Ishikawa (cell line): ENCODE measurements around the gene CPT1C.

Experiments
- CEBPB ChIP-seq: IDR thresholded peaks from 2 replicates; pipeline ENCODE4 v1.6.1; 2012
- CREB1 ChIP-seq: IDR thresholded peaks from 2 replicates; pipeline ENCODE4 v1.6.1; 2012; ENCODE audit warnings: low read depth
- EGR1 ChIP-seq: IDR thresholded peaks from 2 replicates; pipeline ENCODE4 v1.6.1; 2012
- EP300 ChIP-seq: IDR thresholded peaks from 2 replicates; pipeline ENCODE4 v1.6.1; 2012; ENCODE audit warnings: borderline replicate concordance
- FOXM1 ChIP-seq: IDR thresholded peaks from 2 replicates; pipeline ENCODE4 v1.6.1; 2012; ENCODE audit warnings: low read depth, borderline replicate concordance
- MAX ChIP-seq: IDR thresholded peaks from 2 replicates; pipeline ENCODE4 v1.6.1; 2012
- NFIC ChIP-seq: IDR thresholded peaks from 2 replicates; pipeline ENCODE4 v1.6.1; 2012
- RAD21 ChIP-seq: IDR thresholded peaks from 2 replicates; pipeline ENCODE4 v1.6.1; 2012; ENCODE audit warnings: low read depth
- REST ChIP-seq: IDR thresholded peaks from 2 replicates; pipeline ENCODE4 v1.6.1; 2012; ENCODE audit warnings: low read depth, mild to moderate bottlenecking
- TAF1 ChIP-seq: IDR thresholded peaks from 2 replicates; pipeline ENCODE4 v1.6.1; 2012; ENCODE audit warnings: low read depth, mild to moderate bottlenecking
- TCF12 ChIP-seq: IDR thresholded peaks from 2 replicates; pipeline ENCODE4 v1.6.1; 2012; ENCODE audit warnings: low read depth
- ZBTB7A ChIP-seq: IDR thresholded peaks from 2 replicates; pipeline ENCODE4 v1.6.1; 2012; ENCODE audit warnings: low read depth
- TF ChIP-seq, protein P1 (sequence below): IDR thresholded peaks from 2 replicates; pipeline ENCODE4 v1.6.1; 2012

DNA sequence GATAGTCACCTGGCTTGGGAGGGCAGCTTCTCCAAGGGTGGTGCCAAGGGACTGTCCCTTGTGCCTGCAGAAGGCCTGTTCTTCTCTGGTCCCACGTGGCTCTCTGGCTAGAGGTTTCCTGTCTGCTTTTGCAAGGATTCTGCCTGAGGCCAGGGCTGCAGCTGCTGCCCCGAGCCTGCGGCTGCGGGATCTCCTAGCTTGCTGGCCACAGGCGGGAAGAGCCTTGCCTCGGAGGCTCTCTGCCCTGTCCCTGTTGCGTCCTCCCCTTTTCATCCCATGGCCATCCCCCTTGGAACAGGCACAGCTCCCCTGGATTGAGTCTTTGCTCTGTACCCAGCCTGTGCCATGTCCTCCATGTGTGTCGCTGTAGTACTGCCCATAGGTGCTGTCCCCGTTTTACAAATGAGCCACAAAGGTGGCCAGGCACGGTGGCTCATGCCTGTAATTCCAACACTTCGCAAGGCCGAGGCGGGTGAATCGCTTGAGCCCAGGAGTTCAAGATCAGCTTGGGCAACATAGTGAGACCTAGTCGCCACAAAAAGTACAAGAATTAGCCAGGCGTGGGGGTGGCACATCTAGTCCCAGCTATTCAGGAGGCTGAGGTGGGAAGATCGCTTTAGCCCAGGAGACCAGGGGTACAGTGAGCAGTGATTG is 34.3 kb upstream of the CPT1C start:
- no peak for TF ChIP-seq CREB1
- TF ChIP-seq, protein P1, sequence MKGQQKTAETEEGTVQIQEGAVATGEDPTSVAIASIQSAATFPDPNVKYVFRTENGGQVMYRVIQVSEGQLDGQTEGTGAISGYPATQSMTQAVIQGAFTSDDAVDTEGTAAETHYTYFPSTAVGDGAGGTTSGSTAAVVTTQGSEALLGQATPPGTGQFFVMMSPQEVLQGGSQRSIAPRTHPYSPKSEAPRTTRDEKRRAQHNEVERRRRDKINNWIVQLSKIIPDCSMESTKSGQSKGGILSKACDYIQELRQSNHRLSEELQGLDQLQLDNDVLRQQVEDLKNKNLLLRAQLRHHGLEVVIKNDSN: no peak
- TF ChIP-seq RAD21: no peak
- no peak for TF ChIP-seq EGR1
- TF ChIP-seq ZBTB7A: no peak
- TF ChIP-seq FOXM1: no peak
- TF ChIP-seq EP300: no peak
- no peak for TF ChIP-seq TAF1
- TF ChIP-seq REST: no peak
- no peak for TF ChIP-seq MAX
- no peak for TF ChIP-seq NFIC
- TF ChIP-seq CEBPB: no peak
- TF ChIP-seq TCF12: no peak
